ENCODE data around the gene SMIM22. TPM values are rescaled to one million over a fixed set of nuclear protein-coding genes. Genes with fewer than 3 reads are reported as not detected.

Gene SMIM22
- total RNA-seq, 1 donor from 2014 or later, result 27.7 TPM

- H3K27me3 ChIP-seq (ENCODE audit: low read depth), result no peaks in the 10 kb centered on the region
- no peak overlapping the region for H3K4me3 ChIP-seq
- no peak overlapping the region for H3K27ac ChIP-seq
- no peaks in the 10 kb centered on the region for H3K9me3 ChIP-seq
- TF ChIP-seq CTCF (IDR thresholded peaks at IDR 0.05), result no peak
- peaks cover 91% of the 10 kb centered on the region for H3K36me3 ChIP-seq
- H3K4me1 ChIP-seq, result no peaks in the 10 kb centered on the region
- intact Hi-C loops (cut with DNase I), result no loop called here
- ATAC-seq, result no peak
- no peak for DNase-seq
Measured at GRCh38 chr16:4830408-4830807, 35.2 kb downstream of the SMIM22 start.

DNA sequence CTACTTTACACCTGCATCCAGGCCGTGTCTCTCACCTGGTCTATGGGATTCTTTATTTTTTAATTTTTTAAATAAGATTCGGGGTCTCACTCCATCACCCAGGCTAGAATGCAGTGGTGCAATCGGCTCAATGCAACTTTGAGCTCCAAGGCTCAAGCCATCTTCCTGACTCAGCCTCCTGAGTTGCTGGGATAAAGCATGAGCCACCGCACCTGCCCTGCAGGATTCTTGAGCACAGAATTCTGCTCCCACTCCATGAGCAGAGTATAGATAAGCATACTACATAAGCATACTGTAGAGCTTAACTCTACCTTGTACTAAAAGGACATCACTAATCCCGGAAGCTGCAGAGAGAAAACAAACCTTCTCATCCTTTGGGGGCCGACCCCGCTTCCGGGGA lies 36.4 kb downstream of the SMIM22 start:
- intact Hi-C loops (cut with DNase I), result no loop called here

GRCh38 chr16:4832698-4833343 lies 37.7 kb downstream of the SMIM22 start:
- H3K9me3 ChIP-seq, result no peaks in the 10 kb centered on the region
- no peak for ATAC-seq
- no peak for DNase-seq
- no peak overlapping the region for H3K4me3 ChIP-seq
- no peak for TF ChIP-seq CTCF (IDR thresholded peaks at IDR 0.05)
- peaks cover 91% of the 10 kb centered on the region for H3K36me3 ChIP-seq
- no peaks in the 10 kb centered on the region for H3K4me1 ChIP-seq
- no peak overlapping the region for H3K27ac ChIP-seq
- intact Hi-C loops (cut with DNase I), result no loop called here
- H3K27me3 ChIP-seq (ENCODE audit: low read depth), result no peaks in the 10 kb centered on the region

More for the DNA sequence above, 36.4 kb downstream of the SMIM22 start:
- DNase-seq (no peak), ATAC-seq (no peak)
- Histone ChIP-seq H3K27me3 (ENCODE audit: low read depth) (no peaks in the 10 kb centered on the region), H3K9me3 (no peaks in the 10 kb centered on the region), H3K36me3 (peaks cover 91% of the 10 kb centered on the region), H3K4me1 (no peaks in the 10 kb centered on the region), H3K27ac (no peak overlapping the region), H3K4me3 (no peak overlapping the region)
- TF ChIP-seq CTCF (IDR thresholded peaks at IDR 0.05), result no peak

- Histone ChIP-seq H3K27me3 (ENCODE audit: low read depth) (no peaks in the 10 kb centered on the region), H3K36me3 (peaks cover 91% of the 10 kb centered on the region), H3K4me3 (no peak overlapping the region), H3K4me1 (no peaks in the 10 kb centered on the region), H3K27ac (no peak overlapping the region), H3K9me3 (no peaks in the 10 kb centered on the region)
- intact Hi-C loops (cut with DNase I), result no loop called here
- no peak for TF ChIP-seq CTCF (IDR thresholded peaks at IDR 0.05)
- DNase-seq, result no peak
- no peak for ATAC-seq
Measured at GRCh38 chr16:4833584-4833983, 38.4 kb downstream of the SMIM22 start.

GRCh38 chr16:4836727-4837126 lies 41.6 kb downstream of the SMIM22 start:
- Histone ChIP-seq H3K36me3 (peaks cover 91% of the 10 kb centered on the region), H3K9me3 (no peaks in the 10 kb centered on the region), H3K4me3 (no peak overlapping the region), H3K4me1 (no peaks in the 10 kb centered on the region), H3K27ac (no peak overlapping the region), H3K27me3 (ENCODE audit: low read depth) (no peaks in the 10 kb centered on the region)
- TF ChIP-seq CTCF (IDR thresholded peaks at IDR 0.05), result no peak
- intact Hi-C loops (cut with DNase I), result no loop called here
- ATAC-seq (no peak), DNase-seq (no peak)

Measured in lower lobe of right lung (tissue), 2 donors.